Measurements from ENCODE around the gene CAST.
"Not testable (repeated sequence)": the region's sequence is repeated elsewhere in the genome, so short reads cannot be mapped to it uniquely, and the experiment has no call there.

The CAST gene

GRCh38 chr5:96716716-96717115 lies 54.5 kb downstream of the CAST start:
- DNase-seq: no peak

DNA sequence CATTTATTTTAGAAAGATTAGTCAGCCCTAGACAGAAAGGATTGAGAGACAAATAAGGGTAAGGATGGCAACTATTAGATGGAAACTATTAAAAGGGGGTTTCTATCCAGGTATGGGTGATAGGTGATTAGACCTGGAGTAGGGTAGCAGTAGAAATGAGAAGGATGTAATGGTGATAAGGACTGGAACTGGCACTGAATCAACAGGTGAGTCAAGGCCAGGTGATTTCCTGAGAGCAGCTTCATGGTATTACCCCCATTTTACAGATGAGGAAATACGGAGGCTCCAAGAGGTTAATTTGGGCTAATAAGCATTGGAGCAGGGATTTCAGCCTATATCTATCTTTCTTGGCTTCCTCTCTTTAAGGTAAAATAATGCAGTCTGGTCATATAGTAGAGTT lies 55.7 kb downstream of the CAST start:
- no peak for DNase-seq

DNA sequence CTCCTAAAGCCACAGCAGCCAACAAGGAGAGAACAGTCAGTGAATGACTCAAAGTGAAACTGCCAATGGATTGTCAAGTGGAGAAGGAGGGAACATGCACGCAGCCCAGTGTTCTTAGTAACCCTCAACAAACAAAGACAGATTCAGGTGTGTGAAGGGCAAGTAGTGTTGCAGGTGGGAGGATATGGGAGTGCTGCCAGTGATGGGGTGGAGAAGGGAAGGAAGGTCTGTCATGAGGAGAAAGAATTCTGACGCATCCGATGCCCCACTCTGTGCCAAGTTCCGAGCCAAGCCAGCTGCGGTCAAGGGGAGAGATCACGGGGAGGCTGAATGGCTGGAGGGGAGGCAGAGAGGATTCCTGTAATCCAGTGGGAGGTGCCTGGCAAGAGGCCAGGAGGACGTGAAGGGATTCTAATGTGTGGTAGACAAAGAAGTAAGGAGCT lies 56.5 kb downstream of the CAST start:
- no peak for DNase-seq

- no peak for DNase-seq
These were observed 58.2 kb downstream of the CAST start for GRCh38 chr5:96720408-96720807.

DNA sequence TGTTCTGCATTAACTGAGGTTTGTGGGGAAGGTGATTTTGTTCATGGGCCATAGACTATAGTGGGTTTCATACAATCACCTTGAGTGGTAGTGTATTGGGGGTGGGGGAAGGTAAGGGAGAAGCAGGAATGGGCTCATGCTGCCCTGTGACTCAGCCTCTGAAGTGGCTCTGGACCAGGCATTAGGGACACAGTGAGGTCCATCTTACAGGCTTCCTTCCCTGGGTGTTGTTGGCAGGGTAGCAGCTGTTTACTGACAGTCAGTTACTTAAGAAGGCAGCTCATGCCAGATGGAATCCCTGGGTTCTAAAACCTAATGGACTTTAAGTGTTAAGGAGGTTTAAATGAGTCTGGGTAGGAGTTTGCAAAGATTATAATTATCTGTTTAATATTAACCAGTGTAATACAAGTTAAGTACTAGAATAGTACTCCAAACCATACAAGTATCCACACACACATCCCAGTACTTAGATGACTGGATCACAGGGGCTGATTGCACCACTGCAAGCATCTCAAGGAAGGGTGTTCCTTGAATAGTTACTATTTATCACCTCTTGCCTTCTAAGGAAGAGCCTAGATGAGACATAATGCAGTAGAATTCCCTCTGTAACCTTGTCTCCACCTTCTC lies 59.3 kb downstream of the CAST start:
- DNase-seq: no peak

DNA sequence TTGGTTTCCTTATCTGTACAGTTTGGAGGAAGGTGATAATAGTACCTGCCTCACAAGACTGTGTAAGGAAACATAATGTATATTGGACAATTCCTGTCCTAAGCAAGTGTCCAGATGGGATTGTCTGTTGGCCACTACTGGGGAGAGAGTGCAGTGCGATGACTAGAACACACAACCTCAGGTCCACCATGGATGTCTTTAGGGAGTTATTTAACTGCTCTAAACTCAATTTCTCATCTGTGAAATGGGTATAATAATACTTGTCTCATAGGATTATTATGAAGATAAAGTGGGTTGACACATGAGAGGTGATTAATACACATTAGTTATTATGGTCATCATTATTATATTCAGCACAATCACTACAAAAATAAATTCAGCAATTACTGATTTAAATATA lies 63.1 kb downstream of the CAST start:
- no peak for DNase-seq

- no peak for DNase-seq
These were observed 64.6 kb downstream of the CAST start for GRCh38 chr5:96726802-96727201.

GRCh38 chr5:96729156-96729555 lies 67.0 kb downstream of the CAST start:
- no peak for DNase-seq

DNA sequence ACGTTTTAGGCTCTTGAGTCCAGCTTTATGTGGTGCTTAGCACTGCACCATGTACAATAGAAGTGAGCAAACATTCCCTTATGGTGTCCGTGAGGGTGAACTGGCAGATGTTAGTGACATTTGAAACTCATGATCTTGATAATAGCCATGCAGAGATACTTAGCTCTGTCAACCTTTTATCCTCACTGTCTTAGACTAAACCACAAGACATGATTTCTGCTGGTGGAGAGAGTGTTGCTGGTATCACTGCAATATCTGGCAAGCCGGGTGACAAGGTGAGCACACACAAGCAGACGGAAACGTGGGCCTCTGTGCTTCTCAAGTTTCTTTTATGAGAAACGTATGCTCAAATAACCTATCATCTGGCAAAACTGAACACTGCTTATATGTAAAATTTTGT lies 68.4 kb downstream of the CAST start:
- no peak for DNase-seq

DNA sequence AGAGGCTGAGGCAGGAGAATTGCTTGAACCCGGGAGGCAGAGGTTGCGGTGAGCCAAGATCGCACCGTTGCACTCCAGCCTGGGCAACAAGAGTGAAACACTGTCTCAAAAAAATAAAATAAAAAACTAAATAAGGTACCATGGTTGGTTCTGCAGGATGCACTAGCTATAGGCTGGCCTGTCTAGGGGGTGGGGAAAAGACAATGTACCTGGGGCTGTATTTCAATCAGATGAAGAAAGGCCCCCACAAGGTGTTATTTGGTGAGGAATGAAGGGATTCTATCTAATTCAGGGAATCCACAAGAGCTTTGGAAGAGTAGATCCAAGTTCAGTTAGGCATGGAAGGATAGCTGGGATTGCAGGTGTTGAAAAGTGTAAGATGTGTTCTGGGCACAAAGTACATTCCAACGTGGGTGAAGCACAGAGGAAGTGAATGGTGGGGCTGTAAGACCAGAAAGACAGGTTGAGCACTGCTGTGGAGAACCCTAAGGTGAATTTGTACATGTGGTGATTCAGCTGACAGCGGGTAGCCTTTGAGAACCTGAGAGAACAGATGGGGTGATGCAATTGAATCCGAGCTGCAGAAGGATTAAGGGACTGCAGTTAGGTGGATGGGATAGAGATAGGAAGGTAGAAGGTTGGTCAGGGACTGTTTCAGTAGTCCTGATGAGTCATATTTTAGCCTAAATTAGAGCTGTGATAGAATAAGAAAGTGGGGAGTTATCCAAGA lies 71.8 kb downstream of the CAST start:
- no peak for DNase-seq

GRCh38 chr5:96734871-96735325 lies 72.7 kb downstream of the CAST start:
- no peak for DNase-seq

GRCh38 chr5:96736937-96737336 lies 74.8 kb downstream of the CAST start:
- no peak for DNase-seq

- no peak for DNase-seq
These were observed 78.9 kb downstream of the CAST start for GRCh38 chr5:96741106-96741505.

- no peak for DNase-seq
These were observed 79.7 kb downstream of the CAST start for GRCh38 chr5:96741891-96742309.

DNA sequence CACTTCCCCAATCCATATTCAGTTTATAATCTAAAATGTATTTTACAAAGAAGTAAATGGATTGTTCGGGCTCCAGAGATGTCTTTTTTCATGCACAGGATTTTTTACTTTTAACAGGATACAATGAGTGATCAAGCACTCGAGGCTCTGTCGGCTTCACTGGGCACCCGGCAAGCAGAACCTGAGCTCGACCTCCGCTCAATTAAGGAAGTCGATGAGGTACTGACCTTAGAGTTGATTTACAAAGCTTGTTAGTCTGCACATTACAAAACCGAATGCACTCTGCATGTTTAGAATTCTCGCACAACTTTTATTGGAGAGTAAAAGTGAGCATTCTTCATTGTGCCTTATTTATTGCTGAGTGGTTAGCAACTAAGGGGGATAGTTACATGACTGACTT lies 80.4 kb downstream of the CAST start:
- DNase-seq: no peak

GRCh38 chr5:96743065-96743768 lies 81.0 kb downstream of the CAST start:
- DNase-seq: no peak

- DNase-seq: no peak
These were observed 81.6 kb downstream of the CAST start for GRCh38 chr5:96743805-96744204.

DNA sequence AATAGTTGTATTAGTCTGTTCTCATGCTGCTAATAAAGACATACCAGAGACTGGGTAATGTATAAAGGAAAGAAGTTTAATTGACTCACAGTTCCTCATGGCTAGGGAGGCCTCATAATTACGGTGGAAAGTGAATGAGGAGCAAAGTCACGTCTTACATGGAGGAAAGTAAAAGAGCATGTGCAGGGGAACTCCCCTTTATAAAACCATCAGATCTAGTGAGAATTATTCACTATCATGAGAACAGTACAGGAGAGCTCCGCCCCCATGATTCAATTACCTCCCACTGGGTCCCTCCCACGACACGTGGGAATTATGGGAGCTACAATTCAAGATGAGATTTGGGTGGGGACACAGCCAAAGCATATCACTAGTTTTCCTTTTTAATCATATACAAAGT lies 82.0 kb downstream of the CAST start:
- DNase-seq: not testable (repeated sequence)

DNA sequence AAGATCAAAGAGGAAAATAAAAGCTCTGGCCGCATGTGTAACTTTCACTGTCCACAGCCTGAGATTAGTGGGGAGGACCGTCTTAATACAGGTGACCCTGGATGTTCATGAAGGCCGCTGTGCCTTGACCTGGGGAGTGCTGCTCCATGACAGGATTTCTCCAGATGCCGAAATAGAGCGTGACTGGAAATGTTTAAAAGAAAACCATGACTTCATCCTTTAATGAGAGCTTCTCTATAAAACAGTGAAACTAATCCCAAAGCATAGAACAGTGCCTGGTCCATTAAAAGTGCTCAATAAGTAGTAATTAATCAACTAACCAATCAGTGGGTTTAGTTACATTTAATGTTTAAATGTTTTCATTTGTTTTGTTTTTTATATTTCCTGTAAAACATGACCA lies 82.8 kb downstream of the CAST start:
- DNase-seq: no peak

DNA sequence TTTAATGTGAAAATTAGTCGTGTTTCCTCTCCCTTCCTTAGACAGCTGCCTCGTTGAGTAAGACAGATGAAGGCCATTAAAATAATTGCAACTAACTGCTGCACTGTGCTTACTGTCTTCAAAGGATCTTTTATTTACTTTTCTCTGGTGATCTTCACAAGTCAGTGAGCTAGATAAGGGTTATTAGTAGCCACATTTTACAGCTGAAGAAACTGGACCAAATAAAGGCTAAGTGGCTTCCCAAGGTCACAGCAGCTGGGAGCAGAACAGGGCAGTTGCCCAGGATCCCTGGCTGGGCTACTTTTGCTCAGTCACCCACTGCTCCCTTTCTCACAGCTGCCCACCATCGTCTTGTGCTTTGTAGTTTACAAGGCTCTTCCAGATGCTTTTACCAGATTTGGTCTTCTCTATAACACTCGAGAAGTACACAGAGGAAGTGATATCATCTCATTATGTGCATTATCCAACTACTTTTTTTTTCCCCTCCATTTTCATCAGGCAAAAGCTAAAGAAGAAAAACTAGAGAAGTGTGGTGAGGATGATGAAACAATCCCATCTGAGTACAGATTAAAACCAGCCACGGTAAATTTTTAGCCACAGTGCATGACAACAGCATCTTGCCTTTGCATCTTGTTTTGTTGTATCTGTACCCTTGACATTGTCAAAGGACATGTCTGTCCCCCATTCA lies 83.8 kb downstream of the CAST start:
- DNase-seq: no peak

- DNase-seq: no peak
These were observed 85.5 kb downstream of the CAST start for GRCh38 chr5:96747720-96748119.

- no peak for DNase-seq
These were observed 88.1 kb downstream of the CAST start for GRCh38 chr5:96750110-96750822.

Measured in activated CD4-positive, alpha-beta T cell treated with anti-CD3 and anti-CD28 coated beads for 48 hours (primary cell).